PC-3 (cell line): Measurements from ENCODE around the gene EXOC7.

Source experiments
- CTCF ChIP-seq: fragments of 300-600 bp; sonication (generic); conservative IDR thresholded peaks from 2 replicates; pipeline ENCODE4 v1.5.1; 2017; ENCODE audit warnings: antibody characterized with exemption, low read depth, mild to moderate bottlenecking, low read length
- EZH2 ChIP-seq: fragments of 300-600 bp; sonication (generic); IDR thresholded peaks from one replicate; pipeline ENCODE4 v1.6.1; 2017; ENCODE audit warnings: antibody characterized with exemption, mild to moderate bottlenecking, low read length; ENCODE audit not compliant: unreplicated experiment

- no peak for TF ChIP-seq EZH2
- no peak for TF ChIP-seq CTCF
These were observed 55.5 kb downstream of the EXOC7 start for GRCh38 chr17:76048025-76048605.
